Measurements from ENCODE around the gene NEUROD4.
"Not testable (repeated sequence)": the region's sequence is repeated elsewhere in the genome, so short reads cannot be mapped to it uniquely, and the experiment has no call there.

NEUROD4 gene

GRCh38 chr12:55019784-55020183 lies at the start of gene NEUROD4:
Gene NEUROD4 (plus strand): TSS chr12:55019974. CDS start chr12:55026440, 6,466 bp downstream.
- peak; percentile 41 for DNase-seq

GRCh38 chr12:54970741-54971140 lies 49.0 kb upstream of the NEUROD4 start:
- no peak for DNase-seq

GRCh38 chr12:54973556-54973955 lies 46.2 kb upstream of the NEUROD4 start:
- DNase-seq: no peak

GRCh38 chr12:54974279-54974678 lies 45.5 kb upstream of the NEUROD4 start:
- no peak for DNase-seq

- no peak for DNase-seq
Observed at GRCh38 chr12:54975272-54975671, 44.5 kb upstream of the NEUROD4 start.

GRCh38 chr12:54975875-54976274 lies 43.9 kb upstream of the NEUROD4 start:
- no peak for DNase-seq

GRCh38 chr12:54977155-54977554 lies 42.6 kb upstream of the NEUROD4 start:
- DNase-seq: peak; percentile 60

- no peak for DNase-seq
Observed at GRCh38 chr12:54977857-54978256, 41.9 kb upstream of the NEUROD4 start.

- DNase-seq: no peak
Observed at GRCh38 chr12:54980341-54980740, 39.4 kb upstream of the NEUROD4 start.

GRCh38 chr12:54981796-54982195 lies 38.0 kb upstream of the NEUROD4 start:
- no peak for DNase-seq

GRCh38 chr12:54983536-54984101 lies 36.2 kb upstream of the NEUROD4 start:
- no peak for DNase-seq

- DNase-seq: no peak
Observed at GRCh38 chr12:54984658-54985376, 35.0 kb upstream of the NEUROD4 start, which contains the start of gene TESPA1. Gene TESPA1 (minus strand): TSS chr12:54984762. CDS start chr12:54974562, 10,200 bp downstream.

- not testable (repeated sequence) for DNase-seq
Observed at GRCh38 chr12:54986773-54987172, 33.0 kb upstream of the NEUROD4 start.

GRCh38 chr12:54987611-54988231 lies 32.1 kb upstream of the NEUROD4 start:
- no peak for DNase-seq

- DNase-seq: peak; percentile 16
Observed at GRCh38 chr12:54988402-54989054, 31.2 kb upstream of the NEUROD4 start.

- DNase-seq: no peak
Observed at GRCh38 chr12:54989829-54990228, 29.9 kb upstream of the NEUROD4 start.

GRCh38 chr12:54991161-54991990 lies 28.4 kb upstream of the NEUROD4 start:
- DNase-seq: no peak

GRCh38 chr12:54991991-54992375 lies 27.8 kb upstream of the NEUROD4 start:
- DNase-seq: no peak

GRCh38 chr12:54993181-54993835 lies 26.5 kb upstream of the NEUROD4 start:
- peak; percentile 59 for DNase-seq

- DNase-seq: no peak
Observed at GRCh38 chr12:54996205-54996604, 23.6 kb upstream of the NEUROD4 start.

- DNase-seq: no peak
Observed at GRCh38 chr12:54997929-54998522, 21.7 kb upstream of the NEUROD4 start.
